Adipose tissue (tissue), 3 donors: ENCODE results near the gene TBC1D1. TPM values are rescaled to one million over a fixed set of nuclear protein-coding genes. Genes with fewer than 3 reads are reported as not detected.

Experiments used
- H3K27ac ChIP-seq: one replicate; pipeline ENCODE4 v1.5.1; 2013; ENCODE audit warnings: low read depth, low read length
- WGBS, 3 donors: extraction: QIAGEN DNeasy Blood & Tissue Kit; methylation state at CpG; one replicate each; pipeline ENCODE4 v1.1.7; 2013; 5-methylcytosine and 5-hydroxymethylcytosine counted together
- polyA plus RNA-seq, 3 donors: library from polyadenylated mRNA; stranded (reverse); fragments of 200-250 nt; gene quantifications; one replicate each; pipeline ENCODE4 v1.2.3, GENCODE V29; 2013
- donor health status: healthy with polysubstance abuse.
- donor health status: Bipolar disorder and iron deficiency.
- donor health status: healthy.

Gene TBC1D1
- polyA plus RNA-seq, 3 donors: 11.7 to 45.8 (median 33.4) TPM

DNA sequence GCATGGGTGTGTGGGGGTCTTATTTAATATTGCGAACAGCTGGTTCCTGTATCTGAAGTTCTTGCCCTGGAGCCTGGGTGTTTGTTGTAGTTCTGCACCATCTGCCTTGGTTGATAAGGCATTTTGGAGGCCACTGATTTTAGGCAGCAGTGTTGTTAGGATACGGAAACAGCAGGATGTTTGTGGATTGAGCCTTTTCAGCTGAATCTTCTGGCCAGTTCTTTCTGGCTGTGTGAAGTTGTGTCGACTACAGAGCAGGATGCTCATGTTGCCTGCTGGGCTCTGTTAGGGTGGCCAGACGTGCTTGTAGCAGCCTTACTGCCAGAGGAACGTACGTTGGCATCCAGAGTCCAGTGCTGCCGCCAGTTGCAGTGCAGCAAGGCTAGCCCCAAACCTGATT is 203.5 kb downstream of the TBC1D1 start:
- WGBS, 3 donors: 68 to 88% (median 69%) methylated on average over 7 of the region's 7 CpGs
- H3K27ac ChIP-seq: no peak overlapping the region

GRCh38 chr4:38095691-38096090 is 204.8 kb downstream of the TBC1D1 start:
- WGBS, 3 donors: 98 to 99% (median 98%) methylated on average over 8 of the region's 8 CpGs
- H3K27ac ChIP-seq: no peak overlapping the region

DNA sequence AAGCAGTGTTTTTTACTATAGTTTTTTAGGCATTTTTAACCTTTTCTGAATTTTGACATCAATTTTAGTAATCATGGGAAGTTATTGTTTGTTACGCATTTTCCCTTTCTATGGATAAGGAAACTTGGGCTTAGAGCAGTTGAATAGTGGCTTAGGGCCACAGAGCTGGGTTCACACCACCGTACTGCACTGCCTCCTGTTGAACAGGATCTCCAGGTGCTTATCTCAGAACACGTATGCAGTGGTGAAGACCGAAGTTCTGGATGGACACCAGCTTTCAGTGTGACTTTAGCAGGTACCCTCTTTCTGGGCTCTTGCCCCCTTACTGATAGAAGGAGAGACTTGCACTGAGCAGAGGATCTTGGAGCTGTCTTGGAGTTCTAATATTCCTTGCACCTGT is 206.9 kb downstream of the TBC1D1 start:
- H3K27ac ChIP-seq: no peak overlapping the region
- 70 to 100% (median 96%) methylated on average over 4 of the region's 4 CpGs for WGBS, 3 donors

GRCh38 chr4:38099020-38099600 is 208.2 kb downstream of the TBC1D1 start:
- 93 to 95% (median 93%) methylated on average over 4 of the region's 4 CpGs for WGBS, 3 donors
- H3K27ac ChIP-seq: no peak overlapping the region

DNA sequence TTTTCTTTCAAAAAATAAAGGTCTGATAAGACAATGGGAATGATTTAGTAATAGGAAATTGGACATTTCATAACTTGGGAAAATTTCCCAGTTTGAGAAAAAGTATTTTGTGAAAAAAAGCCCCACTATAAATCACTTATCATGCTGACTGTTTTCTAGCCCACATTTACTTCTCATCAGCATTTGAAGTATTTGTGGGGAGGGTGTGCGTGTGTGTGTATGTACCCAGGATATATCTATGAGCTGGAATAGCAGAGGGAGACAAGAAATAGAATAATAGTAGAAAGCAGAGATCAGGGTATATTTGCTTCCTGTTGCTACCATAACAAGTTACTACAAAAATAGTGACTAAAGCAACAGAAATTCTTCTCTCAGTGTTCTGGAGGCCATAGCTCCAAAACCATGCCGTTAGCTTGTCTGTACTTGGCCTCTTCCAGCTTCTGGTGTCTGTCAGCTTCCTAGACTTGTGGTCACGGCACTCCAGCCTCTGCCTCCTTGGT is 209.1 kb downstream of the TBC1D1 start:
- 73 to 89% (median 77%) methylated on average over 3 of the region's 3 CpGs for WGBS, 3 donors
- H3K27ac ChIP-seq: no peak overlapping the region

DNA sequence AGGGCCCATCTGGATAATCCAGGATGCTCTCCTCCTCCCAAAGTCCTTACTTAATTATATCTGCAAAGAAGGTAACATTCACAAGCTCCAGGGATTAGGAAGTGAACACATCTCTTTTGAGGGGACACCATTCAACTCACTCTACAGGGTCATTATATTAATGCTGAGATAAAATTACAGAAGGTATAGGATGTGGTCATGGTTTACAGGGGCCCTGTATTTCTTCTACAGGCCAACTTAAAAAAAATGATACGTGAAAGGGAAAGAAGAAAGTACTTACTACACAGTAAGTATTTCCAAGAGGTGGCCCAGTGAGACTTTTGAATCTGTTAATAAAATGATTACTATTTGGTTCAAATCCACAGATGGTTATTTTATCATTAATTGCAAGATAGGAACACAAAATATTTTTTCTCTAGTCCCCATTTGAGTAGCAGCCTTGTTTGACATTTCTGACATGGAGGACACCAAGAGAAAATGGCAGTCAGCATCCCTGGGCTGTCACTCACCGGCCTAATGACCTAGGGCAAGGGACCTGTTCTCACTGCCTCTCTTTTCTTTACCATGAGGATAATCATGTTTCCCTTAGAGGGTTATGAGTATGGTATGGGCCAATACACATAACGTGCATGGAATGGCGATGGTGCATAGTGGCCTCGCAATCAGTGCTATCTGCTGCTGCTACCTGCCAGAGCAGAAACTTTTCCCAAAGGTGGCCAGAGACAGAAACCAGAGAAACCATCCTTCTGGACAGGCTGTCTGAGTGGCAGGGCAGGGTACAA is 209.8 kb downstream of the TBC1D1 start:
- WGBS, 3 donors: 95 to 97% (median 97%) methylated on average over 5 of the region's 5 CpGs

DNA sequence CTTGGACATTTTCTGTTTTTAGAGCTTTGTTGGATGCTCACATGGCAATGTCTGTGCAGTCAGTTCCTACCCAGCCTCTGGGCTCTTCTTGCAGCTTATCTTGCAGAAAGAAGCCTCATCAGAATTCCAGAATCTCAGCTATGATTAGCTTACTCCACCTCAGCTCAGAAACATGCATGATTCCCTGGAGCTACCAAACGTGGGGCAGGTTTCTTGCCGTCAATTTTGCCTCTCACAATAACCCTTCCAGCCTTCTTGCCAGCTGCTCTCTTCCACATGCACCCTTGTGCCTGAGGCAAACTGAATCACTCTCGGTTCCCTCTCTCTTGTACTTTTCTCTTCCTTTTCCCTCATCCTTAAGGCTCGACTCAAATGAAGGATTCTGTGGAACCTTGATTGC is 210.7 kb downstream of the TBC1D1 start:
- no peak overlapping the region for H3K27ac ChIP-seq
- 71 to 89% (median 84%) methylated on average over 4 of the region's 4 CpGs for WGBS, 3 donors

More for the DNA sequence above, 209.8 kb downstream of the TBC1D1 start:
- H3K27ac ChIP-seq: no peak overlapping the region

DNA sequence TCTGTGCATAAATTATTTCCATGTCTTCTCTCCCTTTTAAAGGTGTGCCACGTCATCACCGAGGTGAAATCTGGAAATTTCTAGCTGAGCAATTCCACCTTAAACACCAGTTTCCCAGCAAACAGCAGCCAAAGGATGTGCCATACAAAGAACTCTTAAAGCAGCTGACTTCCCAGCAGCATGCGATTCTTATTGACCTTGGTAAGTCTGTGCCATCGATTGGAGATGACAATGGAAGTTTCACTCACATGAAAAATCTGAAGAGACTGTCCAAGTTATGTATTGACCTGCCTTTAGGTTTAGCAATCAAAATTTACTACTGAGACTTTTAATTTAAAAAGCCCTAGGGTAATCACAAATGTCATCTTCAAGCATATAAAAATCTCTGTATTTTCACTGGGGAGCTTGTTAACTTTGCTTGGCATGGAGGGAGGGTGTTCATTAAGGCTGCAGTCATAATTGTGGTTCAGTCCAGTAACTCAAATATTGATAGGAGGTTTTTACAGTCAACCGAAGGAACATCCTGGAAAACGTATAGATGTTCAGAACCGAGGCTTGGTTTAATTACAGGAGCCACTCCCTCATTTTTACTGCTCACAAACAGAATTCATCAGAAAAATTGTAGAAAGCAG is 212.2 kb downstream of the TBC1D1 start:
- WGBS, 3 donors: 76 to 91% (median 89%) methylated on average over 7 of the region's 7 CpGs
- H3K27ac ChIP-seq: no peak overlapping the region

DNA sequence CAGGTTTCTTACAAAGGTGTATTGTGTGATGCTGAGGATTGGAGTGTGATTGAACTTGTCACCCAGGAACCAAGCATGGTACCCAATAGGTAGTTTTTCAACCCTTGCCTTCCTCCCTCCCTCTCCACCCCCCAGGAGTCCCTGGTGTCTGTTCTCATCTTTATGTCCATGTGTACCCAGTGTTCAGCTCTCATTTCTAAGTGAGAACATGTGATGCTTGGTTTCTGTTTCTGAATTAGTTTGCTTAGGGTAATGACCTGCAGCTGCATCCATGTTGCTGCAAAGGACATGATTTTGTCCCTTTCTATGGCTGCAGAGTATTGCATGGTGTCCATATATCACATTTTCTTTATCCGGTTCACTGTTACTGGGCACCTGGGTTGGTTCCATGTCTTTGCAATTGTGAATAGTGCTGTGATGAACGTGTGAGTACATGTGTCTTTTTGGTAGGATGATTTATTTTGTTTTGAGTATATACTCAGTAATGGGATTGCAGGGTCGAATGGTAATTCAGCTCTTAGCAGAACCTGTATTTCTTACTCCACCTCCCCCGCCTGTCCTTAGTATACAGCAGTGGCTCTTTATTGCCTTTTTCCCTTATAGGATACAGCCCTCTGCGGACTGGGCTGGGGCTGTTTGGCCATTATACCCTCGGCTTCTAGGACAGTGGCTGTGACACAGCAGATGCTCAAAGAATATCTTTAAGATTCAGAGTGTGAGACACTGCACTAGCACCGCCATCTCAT is 214.8 kb downstream of the TBC1D1 start:
- 91 to 96% (median 94%) methylated on average over 7 of the region's 7 CpGs for WGBS, 3 donors
- no peak overlapping the region for H3K27ac ChIP-seq

GRCh38 chr4:38106311-38106710 is 215.4 kb downstream of the TBC1D1 start:
- 86 to 93% (median 87%) methylated on average over 4 of the region's 4 CpGs for WGBS, 3 donors
- no peak overlapping the region for H3K27ac ChIP-seq

DNA sequence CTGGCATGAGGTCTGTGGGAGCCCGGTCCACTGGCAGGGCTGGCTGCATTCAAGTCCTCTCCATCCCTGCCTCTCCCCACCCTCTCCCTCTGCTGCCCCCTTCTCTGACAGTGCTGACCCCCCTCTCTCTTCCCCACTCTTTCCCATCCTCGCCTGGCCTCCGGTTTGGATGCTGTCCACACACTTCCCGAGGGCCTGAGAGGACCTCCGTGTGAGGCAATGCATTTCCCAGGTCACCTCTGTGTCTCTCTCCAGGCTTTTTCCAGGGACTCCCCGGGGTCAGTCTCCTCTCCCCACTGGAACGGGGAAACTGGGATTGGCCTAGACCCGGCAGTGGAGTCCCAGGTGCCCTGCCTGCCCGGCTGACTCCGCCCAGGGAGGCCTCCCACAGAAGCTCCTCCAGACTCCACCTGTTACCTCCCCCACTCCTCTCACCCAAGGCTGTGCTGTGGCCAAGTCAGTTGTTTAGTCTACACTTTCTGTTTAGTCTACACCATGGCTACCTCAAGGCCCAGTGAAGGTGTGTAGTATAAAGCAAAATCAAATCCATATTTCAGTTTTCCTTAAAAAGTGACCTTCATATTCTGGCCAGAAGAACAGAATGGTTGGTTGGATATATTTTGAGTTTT is 216.1 kb downstream of the TBC1D1 start:
- 77 to 87% (median 82%) methylated on average over 10 of the region's 10 CpGs for WGBS, 3 donors
- H3K27ac ChIP-seq: no peak overlapping the region

DNA sequence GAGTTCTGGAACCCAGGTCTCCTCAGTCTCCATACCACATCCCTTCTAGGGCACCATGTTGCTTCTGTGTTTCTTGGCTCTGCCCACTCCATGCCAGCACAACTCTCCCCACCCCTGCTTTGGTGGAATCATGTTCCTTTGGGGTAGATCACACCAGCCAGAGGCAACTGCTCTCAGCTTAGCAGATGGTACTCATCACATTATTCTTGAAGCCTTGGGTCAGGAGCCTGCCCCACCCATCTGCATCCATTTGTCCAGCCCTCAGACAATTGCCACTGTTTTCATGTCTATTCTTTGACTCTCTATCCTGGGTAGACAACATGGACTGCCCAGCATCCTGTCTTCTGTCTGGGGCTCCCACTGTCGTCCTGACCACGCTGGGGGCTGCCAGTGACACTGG is 216.9 kb downstream of the TBC1D1 start:
- WGBS, 3 donors: 93 to 94% (median 93%) methylated on average over 2 of the region's 2 CpGs

GRCh38 chr4:38109370-38109769 is 218.5 kb downstream of the TBC1D1 start:
- H3K27ac ChIP-seq: no peak overlapping the region
- WGBS, 3 donors: 36 to 69% (median 66%) methylated on average over 3 of the region's 3 CpGs

More for the DNA sequence above, 216.9 kb downstream of the TBC1D1 start:
- H3K27ac ChIP-seq: no peak overlapping the region

GRCh38 chr4:38109896-38110295 is 219.0 kb downstream of the TBC1D1 start:
- no peak overlapping the region for H3K27ac ChIP-seq
- WGBS, 3 donors: 30 to 81% (median 71%) methylated on average over 6 of the region's 6 CpGs

DNA sequence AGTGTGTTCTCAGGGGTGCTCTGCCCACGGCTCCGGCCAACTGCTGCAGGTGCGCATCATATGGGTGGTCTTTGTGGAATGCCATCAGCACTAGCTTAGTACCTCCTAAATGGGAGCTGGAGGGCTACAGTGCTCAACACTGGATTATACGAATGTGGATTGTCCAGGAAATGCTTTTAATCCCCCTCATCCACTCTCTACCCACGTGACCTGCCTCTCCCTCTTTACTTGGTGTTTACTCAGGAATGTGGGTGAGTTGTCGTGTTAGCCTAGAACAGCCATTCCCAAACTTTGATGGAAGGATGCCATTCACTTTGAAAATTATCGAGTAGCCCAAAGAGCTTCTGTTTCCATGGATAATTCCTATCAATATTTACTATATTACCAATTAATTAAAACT is 220.1 kb downstream of the TBC1D1 start:
- no peak overlapping the region for H3K27ac ChIP-seq
- 92 to 98% (median 96%) methylated on average over 7 of the region's 7 CpGs for WGBS, 3 donors

DNA sequence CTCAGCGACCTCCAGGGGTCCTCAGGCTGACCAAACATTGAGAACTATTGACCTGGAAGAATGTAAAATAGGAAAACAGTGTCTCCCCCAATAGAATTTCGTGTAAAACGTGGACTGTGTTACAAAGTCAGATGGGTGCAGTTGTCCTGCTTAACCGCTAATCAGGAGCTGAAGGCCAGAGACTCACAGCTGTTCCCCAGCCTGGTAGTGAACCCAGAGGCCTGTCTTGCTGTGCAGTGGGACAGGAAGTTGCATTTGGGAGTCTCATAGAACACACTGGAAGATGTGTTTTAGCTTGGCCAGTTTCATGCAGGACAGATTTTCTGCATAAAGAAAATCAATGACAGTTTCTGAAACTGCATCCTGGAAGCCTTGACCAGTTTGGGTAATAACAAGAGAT is 220.8 kb downstream of the TBC1D1 start:
- 57 to 91% (median 87%) methylated on average over 4 of the region's 4 CpGs for WGBS, 3 donors
- H3K27ac ChIP-seq: no peak overlapping the region

GRCh38 chr4:38113132-38113531 is 222.2 kb downstream of the TBC1D1 start:
- H3K27ac ChIP-seq: no peak overlapping the region
- 73 to 94% (median 94%) methylated on average over 4 of the region's 4 CpGs for WGBS, 3 donors

DNA sequence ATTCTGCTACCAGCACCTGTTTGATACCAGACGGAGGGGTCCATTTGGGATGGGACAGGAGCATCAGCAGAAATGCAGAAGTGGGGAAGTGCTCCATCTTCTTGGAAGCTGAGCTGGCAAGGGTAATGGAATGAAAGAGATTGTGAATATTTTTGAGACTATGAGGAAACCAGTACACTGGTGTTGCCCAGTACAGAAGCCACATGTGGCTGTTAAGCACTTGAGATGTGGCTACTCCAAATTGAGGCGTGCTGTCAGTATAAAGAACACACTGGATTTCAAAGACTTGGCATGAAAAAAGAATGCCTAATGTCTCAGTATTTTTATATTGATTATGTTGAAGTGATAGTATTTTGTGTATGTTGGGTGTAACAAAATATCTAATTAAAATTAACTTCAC is 222.7 kb downstream of the TBC1D1 start:
- H3K27ac ChIP-seq: no peak overlapping the region
- 95 to 98% (median 98%) methylated on average over 2 of the region's 2 CpGs for WGBS, 3 donors
